GM19328 (cell line): Measurements from ENCODE around the gene SETD7.
"Not testable (repeated sequence)": the region's sequence is repeated elsewhere in the genome, so short reads cannot be mapped to it uniquely, and the experiment has no call there.

ENCODE experiments used
- ATAC-seq: cut with Tn5 transposase; IDR thresholded peaks from one replicate; pipeline ENCODE4 v1.9.1; 2021; ENCODE audit warnings: mild to moderate bottlenecking, moderate library complexity; ENCODE audit not compliant: unreplicated experiment

The SETD7 gene

DNA sequence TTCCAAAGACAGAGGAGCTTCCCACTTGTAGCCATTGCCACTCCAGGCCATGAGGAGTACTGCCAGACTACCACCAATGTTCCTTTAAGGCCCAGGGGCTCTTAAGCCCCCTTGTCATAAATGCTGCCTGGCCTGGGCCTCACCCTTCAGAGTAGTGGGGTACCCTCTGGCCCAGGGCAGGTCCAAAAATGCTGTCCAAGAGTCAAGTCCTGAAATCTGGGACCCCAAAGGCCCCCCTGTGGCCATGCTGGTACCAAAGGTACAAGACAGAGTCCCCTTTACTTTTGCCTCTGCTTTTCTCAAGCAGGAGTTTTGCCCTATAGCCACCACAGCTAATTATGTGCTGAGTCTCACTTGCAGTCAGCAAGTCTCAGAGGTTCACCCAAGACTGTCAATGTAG, 85.7 kb downstream of the SETD7 start:
- no peak for ATAC-seq

GRCh38 chr4:139469869-139470268, 86.2 kb downstream of the SETD7 start:
- ATAC-seq = no peak

DNA sequence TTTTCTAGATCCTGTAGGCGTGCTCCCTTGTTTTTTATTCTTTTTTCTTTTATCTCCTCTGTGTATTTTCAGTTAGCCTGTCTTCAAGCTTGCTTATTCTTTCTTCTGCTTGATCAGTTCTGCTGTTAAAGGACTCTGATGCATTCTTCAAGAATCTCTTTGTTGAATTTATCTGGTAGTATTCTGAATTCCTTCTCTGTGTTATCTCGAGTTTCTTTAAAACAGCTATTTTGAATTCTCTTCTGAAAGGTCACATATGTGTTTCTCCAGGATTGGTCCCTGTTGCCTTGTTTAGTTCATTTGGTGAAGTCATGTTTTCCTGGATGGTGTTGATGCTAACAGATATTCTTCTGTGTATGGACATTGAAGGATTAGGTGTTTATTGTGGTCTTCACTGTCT, 86.8 kb downstream of the SETD7 start:
- no peak for ATAC-seq

DNA sequence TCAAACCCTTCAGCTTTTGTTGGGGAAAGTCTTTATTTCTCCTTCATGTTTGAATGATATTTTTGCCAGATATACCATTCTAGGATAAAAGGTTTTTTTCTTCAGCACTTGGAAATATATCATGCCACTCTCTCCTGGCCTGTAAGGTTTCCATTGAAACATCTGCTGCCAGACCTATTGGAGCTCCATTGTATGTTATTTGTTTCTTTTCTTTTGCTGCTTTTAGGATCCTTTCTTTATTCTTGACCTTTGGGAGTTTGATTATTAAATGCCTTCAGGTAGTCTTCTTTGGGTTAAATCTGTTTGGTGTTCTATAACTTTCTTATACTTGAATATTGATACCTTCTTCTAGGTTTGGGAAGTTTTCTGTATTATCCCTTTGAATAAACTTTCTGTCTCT, 87.3 kb downstream of the SETD7 start:
- not testable (repeated sequence) for ATAC-seq

- ATAC-seq = no peak
Measured at GRCh38 chr4:139465922-139466321, 90.1 kb downstream of the SETD7 start.

GRCh38 chr4:139464512-139464911, 91.5 kb downstream of the SETD7 start:
- not testable (repeated sequence) for ATAC-seq

- ATAC-seq = no peak
Measured at GRCh38 chr4:139461022-139461628, 94.9 kb downstream of the SETD7 start.

DNA sequence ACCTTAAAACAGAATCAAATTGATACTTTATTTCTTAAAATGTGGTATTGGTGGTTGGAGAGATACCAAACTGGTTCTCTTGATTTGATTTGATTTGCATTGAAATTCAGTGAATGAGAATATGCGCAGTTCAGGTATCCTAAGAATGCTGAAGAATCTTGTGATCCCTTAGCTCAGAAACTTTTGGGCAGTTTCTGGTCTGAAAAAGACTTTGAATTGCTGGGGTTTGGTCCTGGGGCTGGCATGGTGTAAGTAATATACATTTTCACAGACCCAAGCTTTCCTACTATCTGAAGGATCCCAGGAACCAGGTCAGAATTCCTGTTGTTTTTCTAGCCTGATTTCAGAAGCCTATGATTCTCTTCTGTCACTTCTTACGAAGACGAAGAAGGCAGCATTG, 95.5 kb downstream of the SETD7 start:
- no peak for ATAC-seq

GRCh38 chr4:139458999-139459398, 97.0 kb downstream of the SETD7 start:
- no peak for ATAC-seq

- ATAC-seq = no peak
Measured at GRCh38 chr4:139458543-139458942, 97.5 kb downstream of the SETD7 start.

- ATAC-seq = no peak
Measured at GRCh38 chr4:139457318-139457717, 98.7 kb downstream of the SETD7 start.

DNA sequence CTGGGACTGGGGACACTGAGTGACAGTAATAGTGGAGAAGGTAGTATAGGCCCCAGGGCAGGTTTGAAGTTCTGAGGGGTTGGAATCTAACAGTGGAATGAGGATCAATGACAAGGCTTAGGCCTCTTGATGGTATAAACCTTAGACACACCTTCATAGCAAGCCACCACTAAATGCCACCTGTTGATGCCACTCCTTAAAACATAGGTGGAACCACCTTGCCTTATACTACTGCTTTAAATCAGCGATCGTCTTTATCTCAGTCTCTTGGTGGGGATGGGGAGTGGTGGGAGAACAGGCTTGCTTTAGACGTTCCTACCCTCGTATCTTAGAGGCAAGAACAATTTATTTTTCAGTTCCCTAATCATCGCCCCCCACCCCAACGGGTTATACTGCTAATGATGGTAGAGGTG, 100.9 kb downstream of the SETD7 start:
- ATAC-seq = no peak

- peak; percentile 3 for ATAC-seq
Measured at GRCh38 chr4:139454111-139455045, 101.6 kb downstream of the SETD7 start, which contains the start of gene RAB33B. TSS of gene RAB33B (plus strand) at chr4:139454121. CDS start at chr4:139454196, 75 bp downstream.

DNA sequence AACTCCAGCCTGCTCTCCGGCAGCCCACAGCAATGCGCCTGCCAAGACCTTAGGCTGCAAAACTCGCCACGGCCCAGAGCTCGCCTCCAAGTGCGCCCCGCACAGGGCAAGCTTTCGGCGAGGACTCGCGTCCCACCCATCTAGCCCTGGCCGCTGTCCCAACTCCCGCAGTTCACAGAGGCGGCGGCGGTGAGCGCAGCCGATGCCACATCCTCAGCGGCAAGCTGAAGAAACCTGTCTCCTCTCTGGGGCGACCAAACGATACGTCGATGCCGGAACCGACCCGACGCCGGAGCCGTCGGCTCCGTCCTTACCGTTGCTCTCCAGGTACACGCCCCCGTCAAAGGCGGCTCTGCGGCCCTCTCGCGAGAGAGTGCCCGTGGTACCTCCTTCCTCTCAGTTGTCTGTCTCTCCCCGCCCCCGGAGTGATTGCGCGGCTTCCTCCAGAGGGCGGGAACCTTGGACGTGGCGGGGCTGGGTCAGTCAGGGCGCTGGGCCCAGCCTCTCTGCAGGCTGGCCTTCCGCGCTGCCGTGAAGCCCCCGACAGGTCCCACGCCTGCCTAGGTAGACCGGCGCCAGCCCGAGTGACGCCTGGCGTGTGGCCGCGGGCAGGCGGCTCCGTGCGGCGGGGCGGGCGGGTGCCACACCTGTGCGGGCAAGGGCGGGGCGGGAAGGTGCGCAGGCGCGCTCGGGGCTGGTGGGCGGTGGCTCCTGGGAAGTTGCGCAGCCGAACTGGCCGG, 102.5 kb downstream of the SETD7 start:
- peak; percentile 87 for ATAC-seq

- peak; percentile 41 for ATAC-seq
Measured at GRCh38 chr4:139453041-139453370, 103.0 kb downstream of the SETD7 start.

DNA sequence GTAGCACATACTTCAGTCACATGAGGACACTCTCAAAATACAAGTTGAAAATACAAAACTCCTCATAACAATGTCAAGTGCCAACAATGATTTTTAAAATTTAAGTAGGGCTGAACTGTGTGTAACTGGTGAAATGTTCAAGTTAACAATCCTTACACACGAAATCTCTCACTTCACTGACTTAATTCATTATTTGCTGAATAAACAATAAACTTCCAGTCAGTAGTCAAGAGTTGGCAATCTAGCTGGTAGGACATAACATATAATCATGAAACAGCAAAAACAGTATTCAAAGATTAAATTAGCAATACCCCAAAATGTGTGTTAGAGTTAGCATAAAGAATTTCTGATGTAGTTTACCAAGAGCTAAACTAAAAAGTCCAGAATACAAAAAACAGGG, 104.0 kb downstream of the SETD7 start:
- ATAC-seq = no peak

- no peak for ATAC-seq
Measured at GRCh38 chr4:139450586-139450985, 105.4 kb downstream of the SETD7 start.

DNA sequence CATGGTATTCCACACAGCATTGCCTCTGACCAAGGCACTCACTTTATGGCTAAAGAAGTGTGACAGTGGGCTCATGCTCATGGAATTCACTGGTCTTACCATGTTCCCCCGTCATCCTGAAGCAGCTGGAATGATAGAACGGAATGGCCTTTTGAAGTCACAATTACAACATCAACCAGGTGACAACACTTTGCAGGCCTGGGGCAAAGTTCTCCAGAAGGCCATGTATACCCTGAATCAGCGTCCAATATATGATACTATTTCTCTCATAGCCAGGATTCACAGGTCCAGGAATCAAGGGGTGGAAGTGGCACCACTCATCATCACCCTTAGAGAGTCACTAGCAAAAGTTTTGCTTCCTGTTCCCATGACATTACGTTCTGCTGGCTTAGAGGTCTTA, 108.9 kb downstream of the SETD7 start:
- ATAC-seq = not testable (repeated sequence)
